HEK293T (cell line): ENCODE data around the gene ACYP1.

Source experiments
- BHLHE40 ChIP-seq: fragments of 450-650 bp; IDR thresholded peaks from 2 replicates; pipeline ENCODE4 v1.6.1; 2016; ENCODE audit warnings: mild to moderate bottlenecking, moderate library complexity, borderline replicate concordance
- ELF4 ChIP-seq: fragments of 450-650 bp; IDR thresholded peaks from 2 replicates; pipeline ENCODE4 v1.6.1; 2017; ENCODE audit warnings: antibody characterized with exemption
- SP1 ChIP-seq: fragments of 450-650 bp; IDR thresholded peaks from 2 replicates; pipeline ENCODE4 v1.6.1; 2017
- TARDBP ChIP-seq: fragments of 450-650 bp; IDR thresholded peaks from 2 replicates; pipeline ENCODE4 v1.6.1; 2016
- ZNF384 ChIP-seq: fragments of 450-650 bp; IDR thresholded peaks from 2 replicates; pipeline ENCODE4 v1.6.1; 2016

- TF ChIP-seq TARDBP (no peak), BHLHE40 (no peak), ELF4 (no peak), ZNF384 (no peak), SP1 (no peak)
Measured at GRCh38 chr14:75030147-75030546, 33.7 kb downstream of the ACYP1 start.
